Skin epidermis (tissue), 12 donors: Measurements from ENCODE around the gene TMEM87B.
"Not testable (repeated sequence)": the region's sequence is repeated elsewhere in the genome, so short reads cannot be mapped to it uniquely, and the experiment has no call there.

Source experiments
- H3K27ac ChIP-seq, 21 experiments: fragments of 200-600 bp; sonication (generic) in 11 of 21; one replicate each; pipeline ENCODE4 v1.5.0; 2020; ENCODE audit warnings: mild to moderate bottlenecking in 3 of 21, inconsistent platforms in 2 of 21, moderate library complexity in 2 of 21
- H3K4me3 ChIP-seq, 7 experiments: fragments of 200-600 bp; sonication (generic) in 2 of 7; one replicate each; pipeline ENCODE4 v1.5.0; 2020; ENCODE audit warnings: inconsistent platforms in 2 of 7, mild to moderate bottlenecking in 2 of 7, moderate library complexity in 1 of 7

The TMEM87B gene

GRCh38 chr2:112032224-112032586 is 22.9 kb upstream of the TMEM87B start:
- H3K27ac ChIP-seq = peak overlapping the region in 15 of 21 experiments; percentile 9 to 64 (median 44)
- H3K4me3 ChIP-seq = no peak overlapping the region

- Histone ChIP-seq H3K4me3 (no peak overlapping the region), H3K27ac (peak overlapping the region in 12 of 21 experiments; percentile 14 to 64 (median 48))
Measured at GRCh38 chr2:112032689-112033465, 22.2 kb upstream of the TMEM87B start.

DNA sequence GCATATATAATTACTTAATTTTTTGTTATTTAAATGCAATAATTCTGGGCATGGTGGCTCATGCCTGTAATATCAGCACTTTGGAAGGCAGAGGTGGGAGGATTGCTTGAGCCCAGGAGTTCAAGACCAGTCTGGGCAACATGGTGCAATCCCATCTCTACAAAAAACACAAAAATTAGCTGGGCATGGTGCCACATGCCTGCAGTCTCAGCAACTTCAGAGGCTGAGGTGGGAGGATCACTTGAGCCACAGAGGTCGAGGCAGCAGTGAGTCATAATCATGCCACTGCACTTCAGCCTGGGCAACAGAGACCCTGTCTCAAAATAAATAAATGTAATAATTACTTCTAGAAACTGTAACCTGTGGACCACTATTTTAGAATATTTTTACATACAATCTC is 21.5 kb upstream of the TMEM87B start:
- H3K27ac ChIP-seq = peak overlapping the region in 6 of 21 experiments; percentile 3 to 63 (median 50)

DNA sequence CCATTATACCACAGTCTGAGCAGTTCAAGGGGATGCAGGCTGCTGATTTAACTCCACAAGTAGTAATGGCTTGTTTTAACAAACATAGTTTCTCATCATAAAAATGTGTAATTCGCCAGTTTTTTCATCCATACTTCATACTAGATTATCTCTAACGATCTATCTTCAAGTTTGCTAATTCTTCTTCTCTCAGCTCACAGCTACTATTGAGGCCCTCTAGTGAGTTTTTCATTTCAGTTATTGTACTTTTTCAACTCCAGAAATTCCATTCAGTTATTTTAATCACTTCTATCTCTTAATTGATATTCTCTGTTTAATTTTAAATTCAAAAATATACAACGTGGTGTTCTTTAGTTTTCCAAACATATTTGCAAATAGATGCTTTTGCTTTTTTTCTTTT is 20.1 kb upstream of the TMEM87B start:
- H3K27ac ChIP-seq = no peak overlapping the region
- no peak overlapping the region for H3K4me3 ChIP-seq

More for the DNA sequence above, 21.5 kb upstream of the TMEM87B start:
- H3K4me3 ChIP-seq = no peak overlapping the region

DNA sequence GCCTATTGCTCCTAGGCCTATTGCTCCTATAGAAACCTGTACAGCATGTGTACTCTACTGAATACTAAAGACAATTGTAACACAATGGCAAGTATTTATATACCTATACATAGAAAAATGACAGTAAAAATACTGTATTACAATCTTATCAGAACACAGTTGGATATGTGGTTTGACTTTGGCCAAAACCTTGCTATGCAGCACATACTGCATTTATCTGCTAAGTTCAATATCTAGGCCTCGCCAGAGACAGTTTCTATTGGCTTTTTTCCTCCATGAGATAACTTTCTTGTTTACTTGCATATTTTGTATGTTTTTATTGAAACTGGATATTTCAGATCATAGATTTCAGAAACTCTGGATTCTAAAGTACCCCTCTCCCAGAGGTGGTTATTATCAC is 19.3 kb upstream of the TMEM87B start:
- Histone ChIP-seq H3K4me3 (no peak overlapping the region), H3K27ac (no peak overlapping the region)

- not testable (repeated sequence) for H3K27ac ChIP-seq, H3K4me3 ChIP-seq
Measured at GRCh38 chr2:112039556-112039955, 15.5 kb upstream of the TMEM87B start.

DNA sequence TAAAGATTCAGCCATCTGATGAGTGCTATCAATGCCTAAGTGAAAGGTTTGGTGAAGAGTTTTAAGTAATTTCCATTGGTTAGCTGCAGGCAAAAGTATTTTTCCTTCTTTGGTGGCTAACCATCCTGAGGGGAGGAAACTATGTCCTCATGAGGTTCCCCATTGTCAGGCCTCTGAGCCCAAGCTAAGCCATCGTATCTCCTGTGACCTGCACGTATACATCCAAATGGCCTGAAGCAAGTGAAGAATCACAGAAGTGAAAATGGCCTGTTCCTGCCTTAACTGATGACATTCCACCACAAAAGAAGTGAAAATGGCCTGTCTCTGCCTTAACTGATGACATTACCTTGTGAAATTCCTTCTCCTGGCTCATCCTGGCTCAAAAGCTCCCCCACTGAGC is 15.0 kb upstream of the TMEM87B start:
- not testable (repeated sequence) for H3K27ac ChIP-seq, H3K4me3 ChIP-seq

DNA sequence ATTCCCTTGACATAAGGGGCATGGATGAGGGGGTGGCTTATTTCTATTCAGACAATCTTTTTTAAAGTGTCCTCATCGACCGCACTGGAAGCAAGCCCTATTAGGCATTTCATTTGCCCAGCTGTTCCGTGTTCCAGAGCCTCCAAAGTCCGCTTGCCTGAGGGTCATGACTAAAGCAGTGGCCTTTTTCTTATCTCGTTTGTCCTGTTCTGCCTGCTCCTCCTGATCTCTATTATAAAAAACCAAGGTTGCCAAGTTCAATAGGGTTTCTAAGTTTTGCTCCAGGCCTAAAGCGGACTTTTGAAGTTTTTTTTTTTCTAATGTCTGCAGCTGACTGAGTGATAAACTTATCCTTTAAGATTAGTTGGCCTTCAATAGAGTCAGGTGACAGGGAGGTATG is 13.6 kb upstream of the TMEM87B start:
- not testable (repeated sequence) for H3K27ac ChIP-seq

GRCh38 chr2:112045446-112046014 is 9.5 kb upstream of the TMEM87B start:
- Histone ChIP-seq H3K27ac (no peak overlapping the region), H3K4me3 (no peak overlapping the region)

More for the DNA sequence above, 13.6 kb upstream of the TMEM87B start:
- not testable (repeated sequence) for H3K4me3 ChIP-seq

DNA sequence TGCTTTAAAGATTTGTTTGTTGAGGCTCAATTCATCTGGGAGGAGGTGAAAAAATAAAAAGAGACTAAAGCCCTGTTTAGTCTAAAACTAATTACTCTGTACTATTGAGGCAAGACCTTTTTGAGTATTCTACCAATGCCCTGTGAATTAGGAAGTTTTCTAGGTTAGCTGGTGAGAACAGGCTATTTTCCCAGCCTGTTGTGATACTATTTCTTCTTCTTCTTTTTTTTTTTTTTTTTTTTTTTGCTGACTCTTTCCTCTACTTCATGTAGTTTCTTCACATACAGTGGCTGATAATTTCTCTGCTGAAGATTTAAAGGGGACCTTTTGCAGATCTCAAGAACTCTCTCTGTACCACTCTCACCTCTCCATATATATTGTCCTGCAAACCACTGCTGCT is 8.8 kb upstream of the TMEM87B start:
- no peak overlapping the region for H3K27ac ChIP-seq

GRCh38 chr2:112047537-112048235 is 7.4 kb upstream of the TMEM87B start:
- H3K4me3 ChIP-seq = no peak overlapping the region
- H3K27ac ChIP-seq = no peak overlapping the region

More for the DNA sequence above, 8.8 kb upstream of the TMEM87B start:
- H3K4me3 ChIP-seq = no peak overlapping the region

DNA sequence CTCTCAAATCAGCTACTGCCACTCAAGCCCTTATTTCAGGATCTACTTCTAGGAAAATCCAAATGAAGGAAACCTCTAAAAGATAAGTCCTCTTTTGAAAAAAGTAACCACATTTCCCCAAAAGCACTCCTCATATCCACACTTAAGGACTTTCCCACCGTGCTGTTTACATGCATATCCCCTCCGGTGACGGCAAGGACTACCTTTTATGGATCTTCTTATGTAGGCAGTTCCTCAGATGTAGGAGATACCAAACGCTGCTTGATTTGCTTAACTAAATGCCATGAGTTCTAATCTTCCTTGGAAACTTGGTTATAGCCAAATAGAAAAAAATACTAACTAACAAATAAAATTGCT is 6.9 kb upstream of the TMEM87B start:
- no peak overlapping the region for H3K27ac ChIP-seq
- no peak overlapping the region for H3K4me3 ChIP-seq

- H3K27ac ChIP-seq = no peak overlapping the region
- no peak overlapping the region for H3K4me3 ChIP-seq
Measured at GRCh38 chr2:112048887-112049286, 6.2 kb upstream of the TMEM87B start.

DNA sequence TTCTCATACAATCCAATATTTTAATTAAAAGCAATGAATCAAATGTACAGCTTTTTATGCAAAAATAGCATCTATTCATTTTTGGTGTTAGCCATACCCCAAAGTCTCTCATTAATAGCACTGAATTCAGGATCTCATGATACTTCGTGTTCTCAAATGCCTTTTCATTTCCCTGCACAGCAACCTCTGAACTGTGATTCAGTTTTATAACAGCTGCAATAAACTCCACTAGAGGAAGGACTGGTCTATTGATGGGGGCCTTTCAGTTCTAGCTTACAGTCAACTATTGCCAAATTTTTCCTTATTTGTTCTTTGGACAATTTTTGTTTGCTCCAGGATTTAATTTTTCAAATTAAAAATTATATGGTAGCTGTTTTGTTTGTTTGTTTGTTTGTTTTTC is 4.8 kb upstream of the TMEM87B start:
- H3K27ac ChIP-seq = no peak overlapping the region
- H3K4me3 ChIP-seq = no peak overlapping the region

- H3K4me3 ChIP-seq = peak overlapping the region; percentile 32 to 93 (median 45)
- H3K27ac ChIP-seq = peak overlapping the region in 20 of 21 experiments; percentile 23 to 90 (median 76)
Measured at GRCh38 chr2:112053917-112054846, 887 bp upstream of the TMEM87B start.

GRCh38 chr2:112055730-112056625 is 909 bp downstream of the TMEM87B start:
- H3K4me3 ChIP-seq = peak overlapping the region; percentile 75 to 97 (median 91)
- peak overlapping the region; percentile 86 to 99 (median 96) for H3K27ac ChIP-seq

DNA sequence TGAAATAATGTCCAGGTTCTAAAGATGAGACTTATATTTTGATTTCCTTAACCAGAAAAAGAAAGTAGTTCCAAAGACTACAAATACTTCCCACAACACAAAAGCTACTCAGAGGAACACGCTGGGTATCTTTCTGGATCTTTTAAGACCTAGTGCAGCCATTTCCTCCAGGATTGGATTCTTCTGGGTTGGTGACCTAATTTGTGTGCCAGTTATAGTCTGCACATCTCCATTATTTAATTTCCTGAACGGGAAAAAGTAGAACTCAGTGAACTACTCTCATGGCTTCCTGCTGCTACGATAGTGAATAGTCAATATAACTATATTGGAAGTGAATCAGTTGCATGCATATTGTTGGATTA is 1.5 kb downstream of the TMEM87B start:
- Histone ChIP-seq H3K4me3 (peak overlapping the region; percentile 75 to 97 (median 91)), H3K27ac (peak overlapping the region in 19 of 21 experiments; percentile 5 to 99 (median 94))

DNA sequence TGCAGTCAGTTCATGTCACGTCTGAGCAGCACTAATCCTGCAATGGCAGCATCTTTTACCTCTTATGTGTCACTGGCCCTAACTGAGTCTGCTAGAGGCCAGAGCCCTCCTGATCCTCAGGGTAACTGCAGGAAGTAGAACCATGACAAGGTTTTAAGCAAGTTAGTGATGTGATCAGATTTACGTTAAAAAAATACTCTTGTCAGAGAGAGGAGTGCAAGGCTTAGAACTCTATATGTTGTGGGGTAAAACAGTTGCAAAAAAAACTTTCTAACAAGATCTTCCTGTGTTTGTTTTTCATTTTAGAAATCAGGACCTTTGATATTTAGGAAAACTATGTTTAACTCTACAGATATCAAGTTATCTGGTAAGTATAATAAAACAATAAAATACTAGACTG is 4.6 kb downstream of the TMEM87B start:
- no peak overlapping the region for H3K27ac ChIP-seq
- H3K4me3 ChIP-seq = no peak overlapping the region

DNA sequence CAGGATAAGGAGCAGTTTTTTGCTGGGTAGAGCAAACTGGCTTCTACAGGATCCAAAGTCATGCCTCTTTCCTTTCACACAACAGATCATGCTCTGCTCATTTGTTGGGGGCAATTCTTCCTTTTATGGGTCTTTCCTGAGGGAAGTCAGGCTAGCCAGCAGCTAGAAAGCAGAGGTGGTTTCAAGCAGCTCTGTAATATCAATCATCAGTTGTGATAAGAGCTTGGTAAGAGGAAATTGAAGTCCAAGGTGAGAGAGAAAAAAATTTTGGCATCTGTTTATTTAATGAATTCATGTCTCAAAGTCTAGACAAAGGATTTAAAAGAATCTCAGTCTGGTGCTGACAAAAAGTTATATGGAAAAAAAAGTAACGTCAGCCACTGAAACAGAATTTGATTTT is 6.2 kb downstream of the TMEM87B start:
- no peak overlapping the region for H3K4me3 ChIP-seq
- no peak overlapping the region for H3K27ac ChIP-seq
